RWPE1 (cell line): Measurements from ENCODE around the gene TAF4.

ENCODE experiments used
- CTCF ChIA-PET: fragments of 350-600 bp; sonication (Branson Sonifier 250); formaldehyde crosslinking; extraction: SDS; loops from one replicate; lab custom pipeline; 2021; lab: Yijun Ruan, JAX
- POLR2A ChIA-PET: fragments of 400-600 bp; formaldehyde crosslinking; extraction: SDS; loops from one replicate; lab custom pipeline; 2020; ENCODE audit warnings: antibody characterized with exemption; ENCODE audit not compliant: low non-redundant PET; lab: Yijun Ruan, JAX
- DNase-seq: peaks from one replicate; pipeline ENCODE4 v3.0.0; 2012; ENCODE audit warnings: low spot score
- H3K27ac ChIP-seq: fragments of 450-650 bp; 2 replicates; pipeline ENCODE4 v1.5.1; 2017
- CTCF ChIP-seq: fragments of 450-650 bp; conservative IDR thresholded peaks from 2 replicates; pipeline ENCODE4 v1.5.1; 2017; ENCODE audit warnings: low read depth, mild to moderate bottlenecking

Gene TAF4

GRCh38 chr20:62104791-62105345 lies 39.2 kb upstream of the TAF4 start:
- CTCF ChIA-PET = interaction anchor here (1.6 kb wide), 1 partner anchor 16 kb away, joined by 6 read pairs; no protein-coding TSS in a partner anchor
- DNase-seq = no peak
- TF ChIP-seq CTCF = no peak
- POLR2A ChIA-PET = no interaction called here
- no peak overlapping the region for H3K27ac ChIP-seq

DNA sequence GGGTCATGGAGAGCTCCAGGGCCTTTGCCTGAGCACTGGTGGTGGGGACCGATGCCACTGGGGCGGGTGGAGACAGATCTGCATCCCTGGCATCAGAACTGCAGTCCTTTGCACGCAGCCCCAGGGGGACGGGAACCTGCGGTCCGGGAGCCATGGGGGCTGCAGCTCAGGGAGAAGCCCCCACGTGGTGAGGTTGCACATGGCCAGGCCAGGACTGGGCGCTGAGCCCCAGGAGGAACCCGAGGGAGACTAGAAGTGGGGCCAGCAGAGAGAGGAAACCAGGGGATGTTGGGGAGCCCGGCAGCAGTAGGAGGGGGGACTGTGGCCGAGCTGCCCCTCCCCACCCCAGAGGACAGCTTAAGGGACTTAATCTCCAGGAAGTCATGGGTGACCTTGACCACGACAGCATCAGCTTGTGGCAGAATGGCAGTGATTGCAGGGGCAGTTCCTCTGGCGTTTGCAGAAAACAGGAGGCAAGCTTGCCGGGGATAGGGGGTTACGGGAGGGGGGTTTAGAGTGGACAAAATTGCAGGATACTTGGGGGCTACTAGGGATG lies 38.6 kb upstream of the TAF4 start:
- no peak for TF ChIP-seq CTCF
- DNase-seq = no peak
- ChIA-PET POLR2A (no interaction called here), CTCF (interaction anchor here (1.6 kb wide), 1 partner anchor 15 kb away, joined by 6 read pairs; no protein-coding TSS in a partner anchor)
- no peak overlapping the region for H3K27ac ChIP-seq

GRCh38 chr20:62103508-62104233 lies 38.0 kb upstream of the TAF4 start:
- H3K27ac ChIP-seq = no peak overlapping the region
- TF ChIP-seq CTCF = no peak
- CTCF ChIA-PET = interaction anchor here (0.6 to 1.6 kb wide), 3 partner anchors 15 to 396 kb away, joined by 3 to 6 read pairs (median 3); no protein-coding TSS in a partner anchor
- POLR2A ChIA-PET = no interaction called here
- no peak for DNase-seq

DNA sequence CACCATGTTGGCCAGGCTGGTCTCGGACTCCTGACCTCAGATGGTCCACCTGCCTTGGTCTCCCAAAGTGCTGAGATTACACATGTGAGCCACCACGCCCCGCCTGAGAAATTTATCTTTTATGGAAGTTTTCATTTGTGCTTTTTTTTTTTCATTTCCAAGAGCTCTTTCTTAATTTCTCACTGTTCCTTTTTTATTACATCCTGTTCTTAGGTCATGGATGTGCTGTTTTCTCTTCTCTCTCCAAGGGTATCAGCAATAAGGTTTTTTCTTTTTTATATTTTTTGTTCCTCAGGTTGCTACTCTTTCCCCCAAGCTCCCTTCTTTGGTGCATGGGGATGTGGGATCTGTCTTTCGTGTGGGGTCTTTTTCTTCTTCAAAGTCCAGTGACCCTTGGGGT lies 35.4 kb upstream of the TAF4 start:
- TF ChIP-seq CTCF = no peak
- no peak overlapping the region for H3K27ac ChIP-seq
- ChIA-PET CTCF (no interaction called here), POLR2A (no interaction called here)
- no peak for DNase-seq

DNA sequence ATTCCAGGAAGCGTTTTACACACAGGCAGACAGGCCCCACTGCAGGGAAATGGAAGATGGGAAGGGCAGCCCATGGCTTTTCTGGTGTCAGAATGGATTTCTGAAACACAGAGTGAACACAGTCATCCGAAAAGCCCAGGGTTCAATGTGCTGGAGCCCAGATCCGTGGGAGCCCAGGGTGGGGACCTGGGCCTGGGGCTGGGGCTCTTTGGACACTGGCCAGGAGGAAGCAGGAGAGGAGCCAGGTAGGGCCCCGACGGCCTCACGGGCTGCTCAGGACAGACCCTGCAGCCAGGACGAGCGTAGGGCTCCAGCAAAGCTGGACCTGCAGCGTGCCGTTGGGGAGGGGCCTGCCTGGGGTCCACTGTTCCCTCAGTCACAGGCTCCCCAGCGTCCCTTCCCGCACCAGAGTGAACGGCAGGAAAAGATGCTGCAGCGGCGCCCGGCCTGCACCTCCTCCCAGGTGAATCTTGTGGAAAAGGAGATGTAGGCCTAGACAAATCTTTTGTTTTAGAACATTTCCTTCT lies 32.3 kb upstream of the TAF4 start:
- ChIA-PET POLR2A (no interaction called here), CTCF (no interaction called here)
- DNase-seq = no peak
- H3K27ac ChIP-seq = no peak overlapping the region
- no peak for TF ChIP-seq CTCF
